ENCODE data around the gene FSTL5.

DNA sequence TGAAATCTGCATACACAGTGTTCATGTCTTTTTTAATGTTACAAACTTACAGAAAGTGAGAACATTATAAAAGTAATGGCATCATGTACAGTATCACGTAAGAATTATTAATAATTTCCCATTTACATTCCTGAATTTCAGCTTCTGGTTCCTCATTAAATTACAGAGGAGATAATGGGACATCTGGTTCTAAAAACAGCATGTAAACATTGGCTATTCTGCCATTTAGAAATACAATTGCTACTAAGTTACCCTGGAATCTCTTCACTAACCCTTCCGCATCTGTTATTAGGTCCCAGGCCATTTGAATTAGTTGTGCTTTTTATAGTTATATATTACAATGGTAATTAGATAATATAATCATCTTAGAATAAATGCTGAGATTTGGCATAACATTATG is 505.1 kb downstream of the FSTL5 start:
- TF ChIP-seq, protein P1, sequence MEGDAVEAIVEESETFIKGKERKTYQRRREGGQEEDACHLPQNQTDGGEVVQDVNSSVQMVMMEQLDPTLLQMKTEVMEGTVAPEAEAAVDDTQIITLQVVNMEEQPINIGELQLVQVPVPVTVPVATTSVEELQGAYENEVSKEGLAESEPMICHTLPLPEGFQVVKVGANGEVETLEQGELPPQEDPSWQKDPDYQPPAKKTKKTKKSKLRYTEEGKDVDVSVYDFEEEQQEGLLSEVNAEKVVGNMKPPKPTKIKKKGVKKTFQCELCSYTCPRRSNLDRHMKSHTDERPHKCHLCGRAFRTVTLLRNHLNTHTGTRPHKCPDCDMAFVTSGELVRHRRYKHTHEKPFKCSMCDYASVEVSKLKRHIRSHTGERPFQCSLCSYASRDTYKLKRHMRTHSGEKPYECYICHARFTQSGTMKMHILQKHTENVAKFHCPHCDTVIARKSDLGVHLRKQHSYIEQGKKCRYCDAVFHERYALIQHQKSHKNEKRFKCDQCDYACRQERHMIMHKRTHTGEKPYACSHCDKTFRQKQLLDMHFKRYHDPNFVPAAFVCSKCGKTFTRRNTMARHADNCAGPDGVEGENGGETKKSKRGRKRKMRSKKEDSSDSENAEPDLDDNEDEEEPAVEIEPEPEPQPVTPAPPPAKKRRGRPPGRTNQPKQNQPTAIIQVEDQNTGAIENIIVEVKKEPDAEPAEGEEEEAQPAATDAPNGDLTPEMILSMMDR (conservative IDR thresholded peaks at IDR 0.05; ENCODE audit: low read length) = no peak
- no peak for TF ChIP-seq EZH2phosphoT487 (IDR thresholded peaks at IDR 0.05; ENCODE audit: borderline replicate concordance, low read depth, low read length)

Measured in OCI-LY7 (cell line).